ENCODE results near the gene FIG4. TPM values are rescaled to one million over a fixed set of nuclear protein-coding genes. Genes with fewer than 3 reads are reported as not detected.

FIG4 gene
- total RNA-seq, 1 donor from 2014 or later, result 15.4 TPM

- TF ChIP-seq CTCF (IDR thresholded peaks at IDR 0.05; ENCODE audit: partially characterized antibody, unreplicated experiment), result no peak
- DNase-seq, result no peak
- Mint-ChIP-seq H3K36me3 (ENCODE audit: unreplicated experiment) (no peaks in the 10 kb centered on the region), H3K4me3 (ENCODE audit: unreplicated experiment) (no peak overlapping the region), H3K4me1 (ENCODE audit: low read depth, unreplicated experiment) (no peaks in the 10 kb centered on the region), H3K27ac (ENCODE audit: unreplicated experiment) (no peak overlapping the region), H3K27me3 (ENCODE audit: unreplicated experiment) (no peaks in the 10 kb centered on the region), H3K9me3 (ENCODE audit: unreplicated experiment) (no peaks in the 10 kb centered on the region)
Measured at GRCh38 chr6:109795994-109796555, 105.0 kb downstream of the FIG4 start.

- no peaks in the 10 kb centered on the region for H3K27me3 Mint-ChIP-seq (ENCODE audit: unreplicated experiment)
- no peak overlapping the region for H3K27ac Mint-ChIP-seq (ENCODE audit: unreplicated experiment)
- no peak for DNase-seq
- no peaks in the 10 kb centered on the region for H3K9me3 Mint-ChIP-seq (ENCODE audit: unreplicated experiment)
- H3K4me3 Mint-ChIP-seq (ENCODE audit: unreplicated experiment), result no peak overlapping the region
- no peaks in the 10 kb centered on the region for H3K36me3 Mint-ChIP-seq (ENCODE audit: unreplicated experiment)
- TF ChIP-seq CTCF (IDR thresholded peaks at IDR 0.05; ENCODE audit: partially characterized antibody, unreplicated experiment), result no peak
- H3K4me1 Mint-ChIP-seq (ENCODE audit: low read depth, unreplicated experiment), result no peaks in the 10 kb centered on the region
Measured at GRCh38 chr6:109799129-109799528, 108.0 kb downstream of the FIG4 start.

GRCh38 chr6:109799664-109800063, 108.6 kb downstream of the FIG4 start:
- TF ChIP-seq CTCF (IDR thresholded peaks at IDR 0.05; ENCODE audit: partially characterized antibody, unreplicated experiment), result no peak

GRCh38 chr6:109800771-109801170, 109.7 kb downstream of the FIG4 start:
- Mint-ChIP-seq H3K27me3 (ENCODE audit: unreplicated experiment) (no peaks in the 10 kb centered on the region), H3K36me3 (ENCODE audit: unreplicated experiment) (no peaks in the 10 kb centered on the region), H3K4me3 (ENCODE audit: unreplicated experiment) (no peak overlapping the region), H3K9me3 (ENCODE audit: unreplicated experiment) (no peaks in the 10 kb centered on the region), H3K4me1 (ENCODE audit: low read depth, unreplicated experiment) (no peaks in the 10 kb centered on the region), H3K27ac (ENCODE audit: unreplicated experiment) (no peak overlapping the region)
- DNase-seq, result no peak
- TF ChIP-seq CTCF (IDR thresholded peaks at IDR 0.05; ENCODE audit: partially characterized antibody, unreplicated experiment), result no peak

More at GRCh38 chr6:109799664-109800063, 108.6 kb downstream of the FIG4 start:
- Mint-ChIP-seq H3K9me3 (ENCODE audit: unreplicated experiment) (no peaks in the 10 kb centered on the region), H3K27ac (ENCODE audit: unreplicated experiment) (no peak overlapping the region), H3K27me3 (ENCODE audit: unreplicated experiment) (no peaks in the 10 kb centered on the region), H3K4me3 (ENCODE audit: unreplicated experiment) (no peak overlapping the region), H3K4me1 (ENCODE audit: low read depth, unreplicated experiment) (no peaks in the 10 kb centered on the region), H3K36me3 (ENCODE audit: unreplicated experiment) (no peaks in the 10 kb centered on the region)
- DNase-seq, result no peak

- no peak overlapping the region for H3K27ac Mint-ChIP-seq (ENCODE audit: unreplicated experiment)
- no peaks in the 10 kb centered on the region for H3K27me3 Mint-ChIP-seq (ENCODE audit: unreplicated experiment)
- no peak for DNase-seq
- no peak overlapping the region for H3K4me3 Mint-ChIP-seq (ENCODE audit: unreplicated experiment)
- no peaks in the 10 kb centered on the region for H3K36me3 Mint-ChIP-seq (ENCODE audit: unreplicated experiment)
- H3K9me3 Mint-ChIP-seq (ENCODE audit: unreplicated experiment), result no peaks in the 10 kb centered on the region
- no peaks in the 10 kb centered on the region for H3K4me1 Mint-ChIP-seq (ENCODE audit: low read depth, unreplicated experiment)
- TF ChIP-seq CTCF (IDR thresholded peaks at IDR 0.05; ENCODE audit: partially characterized antibody, unreplicated experiment), result no peak
Measured at GRCh38 chr6:109801794-109802193, 110.7 kb downstream of the FIG4 start.

Measured in glutamatergic neuron (in vitro differentiated cells).